Upper lobe of right lung (tissue), 1 donor: ENCODE measurements around the gene KRT2. TPM values are rescaled to one million over a fixed set of nuclear protein-coding genes. Genes with fewer than 3 reads are reported as not detected.

Source experiments
- ATAC-seq: fragments of 200-7000 bp; cut with Tn5 transposase; one replicate; pipeline ENCODE4 v1.9.1; 2020; ENCODE audit warnings: mild to moderate bottlenecking, moderate library complexity
- DNase-seq: peaks from one replicate; pipeline ENCODE4 v3.0.0-alpha.2; 2020
- H3K27ac ChIP-seq: fragments of 200-600 bp; one replicate; pipeline ENCODE4 v1.8.0; 2022
- H3K27me3 ChIP-seq: fragments of 200-600 bp; one replicate; pipeline ENCODE4 v1.8.0; 2022; ENCODE audit warnings: mild to moderate bottlenecking
- H3K36me3 ChIP-seq: fragments of 200-600 bp; one replicate; pipeline ENCODE4 v1.8.0; 2022
- H3K4me1 ChIP-seq: fragments of 200-600 bp; one replicate; pipeline ENCODE4 v1.8.0; 2022
- H3K4me3 ChIP-seq: fragments of 200-600 bp; one replicate; pipeline ENCODE4 v1.8.0; 2022; ENCODE audit warnings: mild to moderate bottlenecking
- H3K9me3 ChIP-seq: fragments of 200-600 bp; one replicate; pipeline ENCODE4 v1.8.0; 2022
- CTCF ChIP-seq: fragments of 200-600 bp; IDR thresholded peaks from one replicate; pipeline ENCODE4 v1.8.0; 2022; ENCODE audit warnings: antibody characterized with exemption
- intact Hi-C: fragments of 100-400 bp; cut with DNase I; formaldehyde crosslinking; loops from one replicate; pipeline ENCODE4 v1.11.0; 2022
- total RNA-seq: library from RNA; stranded (reverse); fragmentation: NEBNext Ultra II Directional; extraction: Animal tissue kit (Norgen Biotek cat#: 25700); gene quantifications from one replicate; pipeline ENCODE4 v1.2.1, GENCODE V29; 2021
- donor health status: DM: no; HTN: yes; CAD: no; lungs with severe emphysema.

The KRT2 gene
- total RNA-seq, 1 donor from 2014 or later = not detected

GRCh38 chr12:52615208-52615868, 36.7 kb downstream of the KRT2 start:
- H3K4me1 ChIP-seq = no peaks in the 10 kb centered on the region
- no peaks in the 10 kb centered on the region for H3K36me3 ChIP-seq
- H3K27ac ChIP-seq = no peak overlapping the region
- H3K27me3 ChIP-seq = peaks cover 9% of the 10 kb centered on the region
- DNase-seq = no peak
- no peak overlapping the region for H3K4me3 ChIP-seq
- no peak for TF ChIP-seq CTCF
- ATAC-seq = peak; percentile 61
- intact Hi-C loops = no loop called here
- no peaks in the 10 kb centered on the region for H3K9me3 ChIP-seq

- Histone ChIP-seq H3K9me3 (no peaks in the 10 kb centered on the region), H3K36me3 (no peaks in the 10 kb centered on the region), H3K27ac (no peak overlapping the region), H3K4me3 (no peak overlapping the region), H3K4me1 (no peaks in the 10 kb centered on the region), H3K27me3 (peaks cover 15% of the 10 kb centered on the region)
- no peak for TF ChIP-seq CTCF
- no peak for ATAC-seq
- intact Hi-C loops = no loop called here
- DNase-seq = peak; percentile 35
Measured at GRCh38 chr12:52614381-52615207, 37.4 kb downstream of the KRT2 start.

DNA sequence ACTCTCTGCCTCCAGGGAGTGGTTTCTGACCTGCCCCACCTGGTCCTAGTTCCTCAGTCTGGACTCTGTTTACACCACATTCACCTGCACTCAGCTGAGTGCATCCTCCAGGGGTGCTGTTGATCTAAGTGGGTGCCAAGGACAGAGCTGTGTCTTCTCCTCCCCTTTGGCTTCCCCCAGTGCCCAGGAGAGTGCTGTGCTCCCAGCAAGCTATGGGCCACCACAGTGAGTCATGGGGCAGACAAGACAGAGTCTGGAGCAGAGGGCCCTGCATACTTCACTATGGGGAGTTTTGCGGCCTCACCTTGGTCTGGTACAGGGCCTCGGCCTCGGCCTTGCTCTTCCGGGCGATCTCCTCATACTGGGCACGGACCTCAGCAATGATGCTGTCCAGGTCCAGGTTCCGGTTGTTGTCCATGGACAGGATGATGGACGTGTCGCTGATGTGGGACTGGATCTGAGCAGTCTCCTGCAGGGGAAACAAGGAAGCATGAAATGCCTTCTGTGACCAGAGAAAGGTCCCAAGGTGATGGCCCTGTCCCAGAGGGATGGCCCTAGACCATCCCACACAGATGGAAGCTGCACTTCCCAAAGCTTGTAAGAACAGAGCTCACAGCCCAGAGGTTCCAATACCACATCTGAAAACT, 38.5 kb downstream of the KRT2 start:
- H3K9me3 ChIP-seq = no peaks in the 10 kb centered on the region
- no peak for TF ChIP-seq CTCF
- DNase-seq (peak; percentile 28), ATAC-seq (no peak)
- H3K36me3 ChIP-seq = no peaks in the 10 kb centered on the region
- no peaks in the 10 kb centered on the region for H3K4me1 ChIP-seq
- peaks cover 17% of the 10 kb centered on the region for H3K27me3 ChIP-seq
- H3K27ac ChIP-seq = no peak overlapping the region
- intact Hi-C loops = no loop called here
- H3K4me3 ChIP-seq = no peak overlapping the region

DNA sequence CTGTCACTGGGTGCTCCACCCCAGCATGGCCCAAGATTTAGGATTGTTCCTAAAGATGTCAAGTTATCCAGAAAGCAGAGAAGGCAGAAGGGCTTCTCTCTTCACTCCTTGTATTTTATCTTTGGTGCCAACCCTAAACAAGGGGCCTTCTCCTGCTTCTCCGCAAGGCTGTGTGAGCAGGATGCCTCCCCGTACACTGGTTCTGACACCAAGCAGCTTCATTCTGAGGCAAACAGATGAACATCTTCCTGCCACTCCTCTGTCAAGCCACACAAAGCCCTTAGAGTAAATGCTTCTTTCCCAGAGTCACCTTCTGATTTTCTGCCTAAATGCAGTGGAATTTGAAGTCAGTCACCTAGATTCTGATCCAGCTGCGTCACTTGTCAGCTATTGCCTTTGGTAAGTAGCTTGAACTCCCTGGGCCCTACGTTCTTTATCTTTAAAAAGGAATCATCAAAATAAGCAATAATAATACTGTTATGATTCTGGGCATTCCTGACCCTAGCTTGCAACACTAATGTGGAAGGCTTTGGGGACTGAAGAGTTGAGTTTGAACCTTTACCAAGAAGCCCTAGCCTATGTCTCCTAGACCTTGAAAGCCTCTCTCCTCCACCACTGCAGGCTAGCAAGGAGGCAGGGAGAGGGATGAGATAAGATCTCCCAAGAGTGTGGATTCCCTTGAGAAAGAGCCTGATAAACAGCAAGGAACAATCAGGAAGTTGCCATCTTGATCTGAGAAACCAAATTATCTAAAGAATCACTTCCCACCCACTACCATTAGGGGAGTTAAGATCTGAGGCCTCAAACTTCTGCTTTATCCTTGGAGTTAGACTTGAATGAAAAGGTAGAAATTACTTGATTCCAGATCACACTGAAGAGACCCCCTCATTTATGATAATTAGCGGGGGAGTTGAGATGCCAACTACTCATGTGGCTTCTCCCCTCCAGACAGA, 39.3 kb downstream of the KRT2 start:
- no peak for TF ChIP-seq CTCF
- H3K36me3 ChIP-seq = no peaks in the 10 kb centered on the region
- H3K4me1 ChIP-seq = no peaks in the 10 kb centered on the region
- intact Hi-C loops = no loop called here
- no peaks in the 10 kb centered on the region for H3K9me3 ChIP-seq
- H3K27me3 ChIP-seq = peaks cover 17% of the 10 kb centered on the region
- DNase-seq = no peak
- H3K4me3 ChIP-seq = no peak overlapping the region
- ATAC-seq = no peak
- no peak overlapping the region for H3K27ac ChIP-seq

DNA sequence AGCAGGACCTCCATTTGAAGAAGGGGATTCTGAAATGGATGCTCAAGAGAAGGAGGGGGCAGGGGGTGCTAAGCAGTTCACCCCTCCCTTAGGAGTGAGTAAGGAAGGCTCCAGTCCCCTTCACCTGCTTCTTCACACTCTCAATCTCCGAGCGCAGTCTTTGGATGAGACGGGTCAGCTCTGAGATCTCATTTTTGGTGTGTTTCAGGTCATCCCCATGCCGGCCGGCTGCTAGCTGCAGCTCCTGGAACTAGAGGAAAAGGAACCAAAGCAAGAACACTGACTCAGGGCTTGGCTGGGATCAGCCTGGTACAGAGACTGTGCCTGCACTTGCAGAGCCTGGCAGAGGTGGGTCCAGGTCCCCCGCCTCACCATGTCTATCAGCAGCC, 40.9 kb downstream of the KRT2 start:
- intact Hi-C loops = no loop called here
- no peak for TF ChIP-seq CTCF
- H3K4me1 ChIP-seq = no peaks in the 10 kb centered on the region
- H3K27ac ChIP-seq = no peak overlapping the region
- H3K36me3 ChIP-seq = no peaks in the 10 kb centered on the region
- DNase-seq = peak; percentile 21
- no peak overlapping the region for H3K4me3 ChIP-seq
- H3K9me3 ChIP-seq = no peaks in the 10 kb centered on the region
- H3K27me3 ChIP-seq = peaks cover 17% of the 10 kb centered on the region
- ATAC-seq = no peak
